Activated CD8-positive, alpha-beta T cell treated with anti-CD3 and anti-CD28 coated beads, Interleukin-2, amount 10 ng/mL, durations not matched to agents 7 days and 5 days (primary cell): ENCODE measurements around the gene MGMT. TPM values are rescaled to one million over a fixed set of nuclear protein-coding genes. Genes with fewer than 3 reads are reported as not detected.

Experiments used
- ATAC-seq: fragments of 150-1000 bp; cut with Tn5 transposase; one replicate; pipeline ENCODE4 v1.10.0; 2021; ENCODE audit warnings: moderate library complexity
- CTCF ChIA-PET: fragments of 350-600 bp; sonication (Branson Sonifier 250); formaldehyde crosslinking; loops from one replicate; lab custom pipeline; 2021; ENCODE audit warnings: antibody characterized with exemption; lab: Charles Lee
- POLR2A ChIA-PET: fragments of 350-600 bp; sonication (Branson Sonifier 250); formaldehyde crosslinking; loops from one replicate; lab custom pipeline; 2021; ENCODE audit warnings: antibody characterized with exemption; lab: Charles Lee
- DNase-seq: peaks from one replicate; pipeline ENCODE4 v3.0.0-alpha.2; 2020
- H3K27ac Mint-ChIP-seq: one replicate; pipeline ENCODE4 v1.8.0; 2021; ENCODE audit warnings: mild to moderate bottlenecking, mixed read lengths
- H3K27me3 Mint-ChIP-seq: one replicate; pipeline ENCODE4 v1.8.0; 2021; ENCODE audit warnings: low read depth, mixed read lengths
- H3K36me3 Mint-ChIP-seq: one replicate; pipeline ENCODE4 v1.8.0; 2021; ENCODE audit warnings: low read depth, mixed read lengths
- H3K4me1 Mint-ChIP-seq: one replicate; pipeline ENCODE4 v1.8.0; 2021; ENCODE audit warnings: low read depth, mixed read lengths
- H3K4me3 Mint-ChIP-seq: one replicate; pipeline ENCODE4 v1.8.0; 2021; ENCODE audit warnings: mild to moderate bottlenecking, mixed read lengths
- H3K9me3 Mint-ChIP-seq: one replicate; pipeline ENCODE4 v1.8.0; 2022; ENCODE audit warnings: mixed read lengths; ENCODE audit not compliant: insufficient read depth
- total RNA-seq, 2 experiments: library from RNA; stranded (reverse); gene quantifications; one replicate each; pipeline ENCODE4 v1.2.3, GENCODE V29; 2021

MGMT gene
- total RNA-seq, 2 experiments from 2014 or later = 16.7 to 17.3 TPM

DNA sequence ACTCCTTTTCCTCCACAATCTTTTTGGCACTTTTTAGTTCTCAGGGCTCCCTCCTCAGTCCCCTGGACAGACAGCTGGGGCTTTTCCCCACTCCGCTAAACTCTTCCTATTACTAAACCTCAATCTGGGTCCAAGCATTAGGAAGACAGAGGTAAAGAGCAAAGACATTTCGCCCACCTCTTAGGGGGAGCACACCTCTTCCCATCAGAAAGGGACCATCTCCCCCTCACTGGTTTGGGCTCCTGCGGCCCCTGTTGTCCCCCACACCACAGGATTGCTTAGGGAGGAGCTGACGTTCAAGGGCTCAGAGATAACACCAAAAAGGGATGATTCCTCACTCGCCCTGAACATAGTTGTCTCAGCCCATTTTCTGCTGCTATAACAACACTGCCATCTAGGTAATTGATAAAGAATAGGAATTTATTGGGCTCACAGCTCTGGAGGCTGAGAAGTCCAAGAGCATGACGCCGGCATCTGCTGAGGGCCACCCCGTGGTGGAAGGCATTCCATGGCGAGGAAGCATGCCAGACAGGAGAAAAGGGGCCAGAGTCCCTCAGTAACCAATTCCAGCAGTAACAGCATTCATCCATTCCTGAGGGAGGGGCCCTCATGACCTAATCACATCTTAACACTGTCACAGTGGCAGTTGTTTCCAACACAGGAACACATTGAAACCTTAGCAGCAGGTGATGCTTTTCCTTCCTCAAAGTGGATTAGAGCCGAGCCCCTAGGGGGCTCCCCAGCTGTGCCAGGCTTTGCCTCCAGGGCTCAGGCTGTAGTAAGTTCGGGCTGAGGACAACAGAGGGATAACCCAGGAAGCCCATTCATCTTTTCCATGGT lies 287.4 kb downstream of the MGMT start:
- Mint-ChIP-seq H3K36me3 (peaks cover 3% of the 10 kb centered on the region), H3K4me1 (peaks cover 8% of the 10 kb centered on the region), H3K9me3 (peaks cover 39% of the 10 kb centered on the region), H3K4me3 (no peak overlapping the region), H3K27ac (no peak overlapping the region), H3K27me3 (no peaks in the 10 kb centered on the region)
- peak; percentile 8 for DNase-seq
- CTCF ChIA-PET = no interaction called here
- ATAC-seq = no peak
- POLR2A ChIA-PET = no interaction called here

DNA sequence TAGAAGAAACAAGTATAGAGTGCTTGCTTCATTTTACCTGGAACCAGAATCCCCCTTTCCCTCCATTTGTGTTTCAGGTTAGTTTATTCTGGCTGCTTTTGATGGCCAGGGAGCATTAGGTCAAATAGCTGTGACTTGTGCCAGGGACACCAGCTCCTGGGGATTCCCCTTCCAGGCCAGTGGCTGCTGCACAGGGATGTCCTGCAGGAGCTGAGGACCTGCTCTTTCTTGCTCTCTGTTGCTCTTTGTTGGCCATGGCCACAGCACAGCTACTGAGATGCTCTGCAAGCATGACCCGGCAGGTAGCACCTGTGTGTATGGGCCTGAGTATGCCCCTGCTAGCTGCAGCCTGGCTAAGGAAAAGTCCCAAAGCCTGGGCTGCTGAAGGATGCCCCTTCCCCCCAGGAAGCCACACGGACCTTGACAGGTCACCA lies 288.1 kb downstream of the MGMT start:
- H3K4me3 Mint-ChIP-seq = no peak overlapping the region
- no peak for ATAC-seq
- CTCF ChIA-PET = no interaction called here
- peaks cover 36% of the 10 kb centered on the region for H3K9me3 Mint-ChIP-seq
- H3K36me3 Mint-ChIP-seq = peaks cover 4% of the 10 kb centered on the region
- H3K27ac Mint-ChIP-seq = no peak overlapping the region
- POLR2A ChIA-PET = interaction anchor here (0.6 kb wide), 1 partner anchor 708 kb away, joined by 3 read pairs; no protein-coding TSS in a partner anchor
- peaks cover 8% of the 10 kb centered on the region for H3K4me1 Mint-ChIP-seq
- H3K27me3 Mint-ChIP-seq = no peaks in the 10 kb centered on the region
- peak; percentile 14 for DNase-seq

DNA sequence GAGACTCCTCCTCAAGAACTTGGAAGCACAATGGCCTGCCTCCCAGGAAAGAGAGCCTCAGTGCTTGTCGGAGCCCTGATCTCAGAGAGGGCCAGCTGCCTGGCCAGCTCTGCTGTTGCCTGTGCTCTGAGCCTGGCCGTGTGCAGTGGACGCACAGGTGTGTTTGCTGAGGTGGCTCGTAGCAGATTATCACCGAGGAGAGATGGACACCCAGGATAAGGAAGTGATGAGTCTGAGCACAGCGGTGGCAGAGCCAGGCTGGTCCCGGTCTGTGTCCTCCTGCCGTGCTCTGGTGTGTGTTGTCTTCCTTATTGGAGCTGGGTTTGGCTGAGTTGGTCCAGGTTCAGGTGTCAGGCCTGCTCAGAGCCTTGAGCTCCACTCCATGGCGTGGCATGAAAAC lies 288.6 kb downstream of the MGMT start:
- Mint-ChIP-seq H3K4me3 (no peak overlapping the region), H3K27me3 (no peaks in the 10 kb centered on the region), H3K9me3 (peaks cover 34% of the 10 kb centered on the region), H3K36me3 (peaks cover 8% of the 10 kb centered on the region), H3K27ac (no peak overlapping the region), H3K4me1 (peaks cover 8% of the 10 kb centered on the region)
- POLR2A ChIA-PET = interaction anchor here (0.6 kb wide), 1 partner anchor 708 kb away, joined by 3 read pairs; no protein-coding TSS in a partner anchor
- peak; percentile 4 for DNase-seq
- CTCF ChIA-PET = no interaction called here
- ATAC-seq = no peak

DNA sequence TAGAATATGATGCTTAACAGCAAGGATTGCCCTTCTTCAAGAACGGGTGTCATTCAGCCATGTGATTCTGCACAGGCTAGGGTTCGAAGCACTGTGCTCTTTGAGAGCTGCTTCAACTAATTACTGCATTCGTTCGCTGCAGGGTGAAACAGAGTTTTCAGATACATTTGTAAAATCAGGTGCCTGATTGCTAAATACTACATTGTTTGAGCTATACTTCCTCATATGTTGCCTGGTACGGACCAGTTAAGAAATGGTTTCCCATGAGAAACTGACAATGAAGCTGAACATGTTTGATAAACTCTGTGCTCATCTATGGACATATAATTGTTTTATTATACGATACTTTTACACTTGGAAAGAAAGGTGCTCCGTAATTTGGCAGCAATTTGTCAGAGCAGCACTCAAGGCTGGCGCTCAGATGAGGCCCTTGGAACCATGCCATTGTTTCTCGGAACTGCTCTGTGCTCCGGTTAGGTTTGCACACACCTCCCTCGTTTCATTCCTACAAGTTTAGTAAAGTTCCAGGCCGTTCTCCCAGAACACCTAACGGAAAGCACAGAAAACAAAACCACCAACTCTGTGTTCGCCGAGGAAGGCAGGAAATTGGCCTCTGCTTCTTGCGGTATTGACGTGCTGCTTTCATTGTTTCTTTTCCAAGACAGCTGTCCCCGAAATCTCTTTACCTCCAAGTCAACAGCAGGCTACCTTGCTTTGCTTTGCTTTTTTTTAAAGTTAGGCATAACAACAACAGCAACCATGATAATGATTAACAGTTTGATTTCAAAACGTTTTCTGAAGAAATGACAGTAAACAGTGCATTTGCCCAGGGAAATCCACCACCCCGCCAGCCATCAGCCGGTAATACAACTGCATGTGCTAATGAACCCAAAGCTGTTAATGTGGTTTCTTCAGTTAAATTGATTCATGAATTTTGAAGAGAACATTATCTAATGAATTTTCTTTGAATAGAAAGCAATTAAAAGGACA lies 290.2 kb downstream of the MGMT start:
- Mint-ChIP-seq H3K36me3 (peaks cover 10% of the 10 kb centered on the region), H3K27ac (peak overlapping the region; percentile 44), H3K4me1 (peaks cover 8% of the 10 kb centered on the region), H3K27me3 (no peaks in the 10 kb centered on the region), H3K9me3 (peaks cover 21% of the 10 kb centered on the region), H3K4me3 (peak overlapping the region; percentile 54)
- peak; percentile 13 for DNase-seq
- ChIA-PET POLR2A (no interaction called here), CTCF (no interaction called here)
- ATAC-seq = no peak

DNA sequence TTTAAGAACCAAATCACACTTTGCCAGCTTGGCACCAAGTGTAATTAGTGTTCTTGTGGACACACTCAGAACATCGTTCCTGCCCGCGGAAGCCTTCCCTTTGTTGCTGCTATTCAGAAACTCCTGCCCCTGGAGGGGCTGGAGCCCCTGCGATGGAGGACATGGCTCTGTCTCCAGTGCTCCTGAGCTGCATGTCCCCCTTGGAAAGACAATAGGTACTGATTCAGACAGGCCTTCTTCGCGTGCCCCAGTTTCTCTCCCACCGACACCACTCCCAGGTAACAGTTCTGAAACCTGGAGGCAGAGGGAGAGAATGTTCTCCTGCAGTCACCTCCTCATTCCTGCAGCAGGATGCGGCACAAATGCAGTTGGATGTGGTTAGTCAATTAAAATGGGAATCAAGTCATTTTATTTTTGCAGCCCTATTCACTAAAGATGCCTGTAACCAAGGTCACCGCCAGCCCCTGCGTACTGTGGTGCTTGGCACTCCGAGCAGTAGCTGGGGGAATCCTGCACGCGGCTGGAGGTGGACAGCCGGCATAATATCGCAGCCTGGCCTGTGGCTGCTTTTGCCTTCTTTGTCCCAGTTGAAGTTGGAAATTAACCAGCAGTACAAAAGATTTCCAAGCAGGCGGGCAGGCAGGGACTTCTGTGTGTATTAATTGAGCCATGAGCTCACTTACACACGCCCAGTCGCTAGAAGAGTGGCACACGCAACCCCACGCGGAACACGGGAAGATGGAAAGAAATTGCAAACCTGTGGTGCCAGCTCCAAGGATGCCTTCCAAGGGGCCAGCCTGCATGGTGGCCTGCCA lies 291.4 kb downstream of the MGMT start:
- Mint-ChIP-seq H3K4me3 (no peak overlapping the region), H3K4me1 (peaks cover 8% of the 10 kb centered on the region), H3K27ac (no peak overlapping the region), H3K9me3 (peaks cover 12% of the 10 kb centered on the region), H3K27me3 (no peaks in the 10 kb centered on the region), H3K36me3 (peaks cover 10% of the 10 kb centered on the region)
- ATAC-seq (no peak), DNase-seq (no peak)
- ChIA-PET POLR2A (no interaction called here), CTCF (no interaction called here)

DNA sequence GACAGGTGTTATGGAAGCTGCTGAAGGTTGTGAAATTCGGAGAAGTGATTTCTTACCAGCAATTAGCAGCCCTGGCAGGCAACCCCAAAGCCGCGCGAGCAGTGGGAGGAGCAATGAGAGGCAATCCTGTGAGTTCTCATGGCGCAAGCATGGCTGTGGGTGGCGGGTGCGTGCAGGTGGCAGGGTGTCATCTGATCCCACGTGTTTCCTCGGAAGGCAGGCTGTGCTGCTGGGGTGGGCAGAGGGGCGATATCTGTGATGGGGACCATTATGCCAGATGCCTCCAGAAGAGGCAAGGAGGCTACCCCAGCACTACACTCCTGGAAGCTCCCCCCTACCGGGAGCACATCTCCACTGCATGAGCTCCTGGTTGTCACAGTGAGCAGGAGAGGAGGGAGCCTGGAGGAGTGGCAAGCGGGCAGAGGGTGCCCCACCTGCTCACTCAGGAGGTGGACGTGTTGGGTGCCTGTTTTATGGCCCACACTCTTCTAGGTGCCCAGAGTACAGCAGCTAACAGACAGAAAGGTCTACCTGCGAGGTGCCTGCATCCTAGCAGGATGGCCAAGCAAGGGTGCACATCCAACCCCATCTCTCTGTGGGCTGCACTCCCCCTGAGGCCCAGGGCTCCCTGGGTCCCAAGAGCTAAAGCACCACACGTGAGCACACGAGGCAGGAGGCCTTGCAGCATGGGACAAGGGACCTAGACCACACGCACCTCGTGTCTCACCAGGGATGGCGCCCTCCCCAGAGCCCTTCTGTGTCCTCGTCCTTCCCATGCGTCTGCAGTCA lies 292.4 kb downstream of the MGMT start:
- Mint-ChIP-seq H3K4me3 (no peak overlapping the region), H3K27ac (no peak overlapping the region), H3K4me1 (peaks cover 8% of the 10 kb centered on the region), H3K9me3 (peaks cover 2% of the 10 kb centered on the region), H3K27me3 (no peaks in the 10 kb centered on the region), H3K36me3 (peaks cover 10% of the 10 kb centered on the region)
- CTCF ChIA-PET = no interaction called here
- ATAC-seq (no peak), DNase-seq (no peak)
- POLR2A ChIA-PET = no interaction called here

DNA sequence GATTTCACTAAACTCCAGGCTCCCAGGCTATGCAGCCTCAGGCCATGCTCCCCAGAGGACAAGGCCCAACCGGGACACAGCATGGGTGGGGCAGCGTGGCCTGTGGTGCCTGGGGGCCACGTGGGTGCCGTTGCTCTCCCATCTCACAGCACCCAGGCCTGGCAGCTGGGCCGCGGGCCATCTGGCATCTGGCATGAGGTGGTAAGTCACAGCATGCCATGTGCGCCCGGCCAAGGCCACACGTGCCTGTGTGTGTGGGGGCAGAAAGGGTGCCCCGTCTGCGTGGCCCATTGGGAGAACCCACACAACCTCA lies 292.9 kb downstream of the MGMT start:
- H3K9me3 Mint-ChIP-seq = no peaks in the 10 kb centered on the region
- POLR2A ChIA-PET = no interaction called here
- peaks cover 8% of the 10 kb centered on the region for H3K4me1 Mint-ChIP-seq
- DNase-seq (no peak), ATAC-seq (no peak)
- CTCF ChIA-PET = no interaction called here
- H3K27ac Mint-ChIP-seq = no peak overlapping the region
- H3K4me3 Mint-ChIP-seq = no peak overlapping the region
- H3K27me3 Mint-ChIP-seq = no peaks in the 10 kb centered on the region
- peaks cover 10% of the 10 kb centered on the region for H3K36me3 Mint-ChIP-seq

DNA sequence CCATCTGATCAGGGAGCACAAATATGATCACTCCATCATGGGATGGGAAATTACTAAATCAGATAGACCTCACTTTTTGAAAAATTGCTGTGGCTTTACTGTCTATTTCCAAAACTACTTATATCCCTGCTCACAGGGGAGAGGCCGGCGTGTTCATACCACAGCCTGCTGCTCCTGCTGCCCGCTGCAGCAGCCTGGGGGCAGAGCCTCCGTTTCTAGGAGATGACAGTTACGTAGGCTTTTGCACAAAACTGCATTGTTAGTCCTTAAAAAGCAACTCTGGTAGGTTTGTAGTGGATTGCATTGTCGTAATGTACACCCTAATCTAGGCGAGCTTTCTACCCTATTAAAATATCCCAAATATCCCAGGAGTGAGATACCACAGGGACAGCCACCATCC lies 293.4 kb downstream of the MGMT start:
- ChIA-PET POLR2A (no interaction called here), CTCF (no interaction called here)
- DNase-seq (no peak), ATAC-seq (no peak)
- Mint-ChIP-seq H3K4me1 (peaks cover 8% of the 10 kb centered on the region), H3K9me3 (no peaks in the 10 kb centered on the region), H3K27me3 (no peaks in the 10 kb centered on the region), H3K27ac (no peak overlapping the region), H3K4me3 (no peak overlapping the region), H3K36me3 (peaks cover 10% of the 10 kb centered on the region)

DNA sequence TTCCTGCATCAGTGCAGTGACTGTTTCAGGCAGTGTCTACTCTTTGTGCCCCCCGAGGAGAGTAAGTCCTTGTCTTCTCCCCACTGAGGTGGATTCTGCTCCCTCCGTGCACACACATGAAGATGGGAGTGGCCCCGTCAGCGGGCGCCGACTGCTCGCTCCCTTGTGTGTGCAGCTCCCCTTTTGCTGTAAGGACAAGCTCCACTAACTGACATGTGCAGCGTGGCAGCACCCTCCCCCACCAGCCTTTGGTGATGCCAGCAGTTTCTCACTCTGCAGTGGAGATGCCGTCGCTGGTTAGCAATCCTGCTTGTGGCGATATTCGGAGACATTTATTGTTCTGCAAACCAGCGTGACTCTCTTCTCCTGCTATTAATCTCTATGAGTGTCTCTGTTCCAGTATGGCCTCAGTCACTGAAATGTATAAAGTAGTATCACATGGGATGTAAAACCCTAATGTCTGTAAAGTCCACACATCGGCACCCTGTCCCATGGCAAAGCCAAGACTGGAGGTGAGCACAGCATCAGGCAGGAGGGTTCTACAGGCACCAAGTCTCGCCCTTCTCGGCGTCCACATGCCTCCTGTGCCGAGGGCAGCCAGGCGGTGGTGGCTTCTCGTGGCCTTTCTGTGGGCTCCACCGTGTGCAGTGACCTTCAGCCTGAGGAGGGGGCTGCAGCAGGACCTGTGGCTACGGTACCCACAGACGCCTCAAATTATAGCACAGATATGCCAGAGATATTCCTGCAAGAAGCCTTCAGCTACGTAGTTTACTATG lies 294.3 kb downstream of the MGMT start:
- Mint-ChIP-seq H3K4me1 (peaks cover 8% of the 10 kb centered on the region), H3K27me3 (no peaks in the 10 kb centered on the region), H3K27ac (no peak overlapping the region), H3K4me3 (no peak overlapping the region), H3K36me3 (peaks cover 11% of the 10 kb centered on the region), H3K9me3 (peaks cover 6% of the 10 kb centered on the region)
- ATAC-seq = no peak
- POLR2A ChIA-PET = no interaction called here
- CTCF ChIA-PET = no interaction called here
- DNase-seq = no peak

DNA sequence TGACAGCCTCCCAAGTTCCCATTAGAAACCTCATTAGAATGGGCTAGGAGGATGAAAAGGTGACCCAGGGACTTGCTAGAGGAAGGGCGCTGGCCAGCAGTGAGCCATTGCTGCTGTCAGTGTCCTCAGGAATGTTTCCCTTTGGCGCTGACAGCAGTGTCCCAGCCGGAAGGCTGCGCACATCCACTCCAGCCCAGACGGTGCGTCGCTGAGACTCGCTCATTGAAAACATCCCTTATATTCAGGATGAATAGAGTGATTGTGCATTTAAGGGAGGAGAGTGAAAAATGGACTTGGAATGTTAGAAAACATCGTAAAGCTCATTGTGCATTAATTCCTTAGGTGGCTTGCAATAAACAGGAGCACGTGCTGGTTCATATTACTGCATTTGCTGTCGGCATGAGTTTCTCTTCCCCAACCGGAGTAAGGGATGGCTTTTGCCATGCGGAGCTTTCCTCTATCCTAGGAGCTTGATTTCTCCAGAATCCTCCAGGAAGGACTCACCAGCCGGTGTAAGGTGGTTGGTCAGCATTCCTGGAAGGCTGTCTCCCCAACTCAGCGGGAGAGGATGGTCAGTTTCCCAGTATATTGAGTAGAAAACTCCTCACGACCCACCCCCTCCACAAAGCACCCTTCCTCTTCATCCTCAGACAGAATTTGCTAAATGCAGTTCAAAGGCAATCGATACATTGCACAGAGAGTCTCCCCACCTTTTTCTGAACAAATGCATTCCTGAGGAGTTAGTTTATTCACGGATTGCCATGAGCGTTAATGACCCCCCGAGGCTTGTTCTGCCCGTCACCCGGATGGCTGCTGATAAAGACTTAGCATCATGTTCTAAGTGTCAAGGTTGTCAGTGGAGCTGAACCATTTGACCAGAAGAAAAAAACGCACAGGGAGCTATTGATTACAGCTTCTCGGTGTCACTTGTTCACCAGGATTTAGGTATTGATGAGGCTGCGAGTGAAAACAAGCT lies 295.2 kb downstream of the MGMT start:
- no peaks in the 10 kb centered on the region for H3K27me3 Mint-ChIP-seq
- peaks cover 3% of the 10 kb centered on the region for H3K4me1 Mint-ChIP-seq
- no peak overlapping the region for H3K4me3 Mint-ChIP-seq
- no peak overlapping the region for H3K27ac Mint-ChIP-seq
- DNase-seq = no peak
- CTCF ChIA-PET = no interaction called here
- no peak for ATAC-seq
- POLR2A ChIA-PET = no interaction called here
- H3K9me3 Mint-ChIP-seq = peaks cover 7% of the 10 kb centered on the region
- H3K36me3 Mint-ChIP-seq = peaks cover 11% of the 10 kb centered on the region
